DMS114 treated with DMSO at 0.1 percent for 48 hours (cell line): ENCODE data around the gene C22orf42.
A peak's percentile ranks its signal among the peaks of the same experiment; 100 is the strongest.
"Not testable (repeated sequence)": the region's sequence is repeated elsewhere in the genome, so short reads cannot be mapped to it uniquely, and the experiment has no call there.

Experiments used
- DNase-seq: peaks from one replicate; lab custom pipeline; 2025; ENCODE audit not compliant: unreplicated experiment; lab: John Stamatoyannopoulos, UW

Gene C22orf42

DNA sequence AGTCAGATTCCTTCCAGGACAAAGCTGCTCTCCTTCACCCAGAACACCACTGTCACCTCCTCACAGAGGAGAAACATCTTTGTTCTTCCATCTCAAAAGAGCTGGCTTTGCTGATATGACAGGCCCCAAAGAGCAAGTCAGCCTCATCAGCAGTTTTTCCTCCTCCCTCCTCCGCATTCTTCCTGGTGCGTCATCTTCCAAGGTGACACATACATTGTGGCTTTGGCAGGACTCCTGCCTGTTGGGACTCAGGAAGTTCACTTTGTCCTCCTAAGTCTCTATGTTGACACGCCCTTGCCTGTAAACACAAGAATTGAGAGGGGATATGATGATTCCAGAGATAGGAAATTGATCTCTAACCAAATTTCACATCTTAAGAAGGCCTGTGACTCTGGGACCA lies 23.1 kb downstream of the C22orf42 start:
- not testable (repeated sequence) for DNase-seq

- DNase-seq: not testable (repeated sequence)
These were observed 24.3 kb downstream of the C22orf42 start for GRCh38 chr22:32134796-32135195.

DNA sequence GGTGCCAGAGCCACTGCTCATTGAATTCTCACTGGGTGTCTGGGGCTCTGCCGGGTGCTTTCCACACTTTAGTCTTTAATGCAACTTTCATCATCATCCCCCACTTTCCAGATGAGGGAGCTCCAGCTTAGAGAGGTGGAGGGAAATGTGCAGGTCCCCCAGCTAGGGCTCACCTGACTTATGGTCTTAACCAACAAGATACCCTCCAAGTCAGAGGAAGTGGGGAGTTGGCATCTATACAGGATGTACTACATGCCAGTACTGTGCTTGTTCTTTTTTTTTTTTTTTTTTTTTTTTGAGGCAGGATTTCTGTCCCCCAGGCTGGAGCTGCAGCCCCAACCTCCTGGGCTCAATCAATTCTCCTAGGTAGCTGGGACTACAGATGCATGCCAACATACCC lies 26.3 kb downstream of the C22orf42 start:
- no peak for DNase-seq

DNA sequence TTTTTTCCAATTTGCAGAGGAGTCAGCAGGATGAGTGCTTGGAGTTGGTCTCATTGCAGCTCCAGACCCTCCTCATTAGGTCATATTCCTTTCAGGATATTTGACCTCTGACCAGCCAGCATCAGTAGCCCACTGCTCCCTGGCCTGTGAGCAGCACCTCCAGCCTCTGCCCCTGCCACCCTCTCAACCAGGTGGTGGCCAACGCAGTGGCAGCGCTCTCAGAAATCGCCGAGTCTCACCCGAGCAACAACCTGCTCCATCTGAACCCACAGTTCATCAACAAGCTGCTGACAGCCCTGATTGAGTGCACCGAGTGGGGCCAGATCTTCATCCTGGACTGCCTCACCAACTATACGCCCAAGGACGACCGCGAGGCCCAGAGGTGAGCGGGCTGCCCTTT lies 27.0 kb downstream of the C22orf42 start:
- no peak for DNase-seq

GRCh38 chr22:32130464-32130863 lies 28.6 kb downstream of the C22orf42 start:
- DNase-seq: no peak

GRCh38 chr22:32127904-32128303 lies 31.2 kb downstream of the C22orf42 start:
- DNase-seq: no peak

- no peak for DNase-seq
These were observed 35.4 kb downstream of the C22orf42 start for GRCh38 chr22:32123657-32124056.

- DNase-seq: no peak
These were observed 36.2 kb downstream of the C22orf42 start for GRCh38 chr22:32122899-32123298.

- DNase-seq: no peak
These were observed 38.5 kb downstream of the C22orf42 start for GRCh38 chr22:32120603-32121002.

DNA sequence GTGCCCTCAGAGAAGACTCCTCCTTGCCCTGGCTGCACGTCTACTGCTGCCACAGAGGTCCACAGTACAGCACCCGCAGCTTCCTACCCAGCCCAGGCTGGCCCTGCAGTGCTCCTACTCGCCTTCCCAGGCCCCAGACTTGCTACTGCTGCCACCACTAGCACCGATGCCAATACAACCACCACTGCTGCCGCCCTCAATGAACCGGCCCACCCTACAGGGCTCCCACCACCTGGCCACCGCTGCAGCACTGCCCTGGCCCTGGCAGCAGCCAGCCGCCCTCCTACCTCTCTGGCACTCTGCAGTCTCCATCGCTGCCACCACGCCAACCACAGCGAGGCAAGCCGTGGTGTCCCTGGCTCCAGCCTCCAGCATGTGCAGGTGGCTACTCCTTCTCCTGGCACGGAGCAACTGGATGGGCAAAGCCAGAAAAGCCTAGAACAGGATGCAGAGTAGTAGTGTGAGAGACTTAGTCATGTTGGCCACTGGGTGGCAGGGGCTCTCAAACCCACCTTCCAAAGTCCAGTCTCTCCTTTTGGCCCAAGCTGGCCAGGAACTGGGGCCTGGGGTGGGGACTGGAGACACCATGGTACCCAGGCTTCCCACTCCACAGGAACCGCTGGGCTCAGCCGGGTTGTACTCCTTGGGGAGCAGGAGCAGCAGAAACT lies 39.4 kb downstream of the C22orf42 start:
- no peak for DNase-seq

- DNase-seq: no peak
These were observed 46.7 kb downstream of the C22orf42 start for GRCh38 chr22:32112380-32112779.

GRCh38 chr22:32106930-32107329 lies 52.2 kb downstream of the C22orf42 start:
- no peak for DNase-seq

DNA sequence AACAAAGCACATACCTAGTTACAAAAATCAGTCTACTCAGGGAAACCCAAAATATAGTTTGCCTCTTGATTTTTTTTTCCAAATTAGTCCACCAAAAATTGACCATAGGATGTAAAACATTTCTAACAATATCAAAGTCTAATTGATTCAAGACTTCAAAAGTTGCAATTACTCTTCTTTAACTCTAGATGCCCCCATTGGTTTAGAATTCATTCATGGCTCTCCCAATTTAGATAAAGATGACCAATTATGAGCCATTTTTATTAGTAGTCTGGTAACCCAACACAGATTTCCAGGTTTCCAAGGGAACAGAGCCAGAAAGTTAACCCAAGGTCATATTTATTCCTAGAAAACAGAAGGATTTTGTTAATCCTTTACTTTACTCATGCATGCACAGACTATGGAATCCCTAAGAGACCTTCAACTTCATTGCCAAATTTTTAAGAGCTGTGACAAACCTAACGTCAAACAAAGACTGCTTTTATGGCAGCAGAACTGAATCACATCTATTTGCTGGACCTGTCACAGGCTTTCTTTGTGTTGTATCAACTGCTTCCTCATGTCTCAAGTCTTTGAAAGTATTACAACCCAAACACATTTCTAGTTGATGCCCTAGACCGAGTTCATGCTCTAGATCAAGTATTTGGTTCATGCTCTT lies 55.3 kb downstream of the C22orf42 start:
- peak; percentile 19 for DNase-seq

GRCh38 chr22:32100711-32101110 lies 58.4 kb downstream of the C22orf42 start:
- no peak for DNase-seq
